ENCODE data around the gene DDX17.
A peak's percentile ranks its signal among the peaks of the same experiment; 100 is the strongest.

DDX17 gene

DNA sequence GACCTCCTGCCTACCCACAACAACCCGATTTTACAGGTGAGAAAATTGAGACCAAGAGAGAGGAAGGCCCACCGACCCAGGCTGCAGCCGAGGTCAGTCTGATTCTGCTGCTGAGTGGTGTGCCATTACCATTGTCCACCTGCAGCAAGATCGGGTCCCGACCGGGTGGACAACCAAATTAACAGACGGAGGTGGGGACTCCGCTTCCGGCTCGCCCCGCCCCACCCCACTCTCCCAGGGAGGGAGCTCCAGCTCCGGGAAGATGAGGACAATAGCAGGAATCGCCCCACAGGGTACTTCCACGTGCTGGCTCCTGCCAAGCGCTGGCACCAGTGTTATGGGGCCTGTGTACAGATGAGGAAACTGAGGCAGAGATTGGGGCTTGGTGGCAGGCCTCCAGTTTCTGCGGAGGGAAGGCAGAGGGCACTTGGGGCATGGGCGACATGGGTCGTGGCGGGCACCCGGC, 38.6 kb downstream of the DDX17 start:
- no peak for DNase-seq (ENCODE audit: low spot score)

DNA sequence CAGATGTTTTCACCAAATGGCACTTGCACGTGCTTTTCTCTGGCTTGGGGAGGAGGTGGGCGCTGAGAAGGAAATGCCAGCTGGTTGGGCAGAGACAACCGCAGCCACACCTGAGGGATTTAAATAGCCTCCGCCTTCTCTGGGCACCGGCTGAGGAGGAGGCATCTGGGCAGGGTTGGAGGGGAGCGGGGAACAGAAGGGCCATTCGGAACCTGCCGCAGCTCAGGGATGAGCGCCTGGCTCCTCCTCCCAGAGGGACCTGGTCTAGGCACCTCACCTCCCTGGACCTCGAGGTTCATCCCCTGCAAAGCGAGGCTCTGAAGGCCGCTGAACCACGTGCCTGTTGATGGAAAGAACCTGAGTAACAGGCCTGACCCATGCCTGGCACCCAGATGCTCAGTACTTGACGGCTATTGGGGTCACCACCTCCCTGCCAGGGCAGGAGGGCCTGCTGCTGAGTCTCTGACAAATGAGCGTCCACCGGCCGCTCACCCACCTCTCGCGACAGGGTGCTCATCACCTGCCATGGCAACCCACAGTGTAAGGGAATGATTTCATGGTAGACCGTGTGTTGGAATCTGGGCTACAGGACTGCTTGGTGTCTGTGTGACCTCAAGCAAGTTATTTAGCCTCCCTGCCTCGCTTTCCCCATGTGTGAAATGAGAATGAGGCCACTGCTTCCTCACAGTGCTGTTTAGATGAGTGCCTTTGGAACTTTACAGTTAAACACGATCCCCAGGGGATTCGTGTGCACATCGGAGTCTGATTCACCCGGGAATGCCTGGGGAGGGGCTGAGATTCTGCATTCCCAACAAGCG, 40.2 kb downstream of the DDX17 start:
- DNase-seq (ENCODE audit: low spot score): no peak

DNA sequence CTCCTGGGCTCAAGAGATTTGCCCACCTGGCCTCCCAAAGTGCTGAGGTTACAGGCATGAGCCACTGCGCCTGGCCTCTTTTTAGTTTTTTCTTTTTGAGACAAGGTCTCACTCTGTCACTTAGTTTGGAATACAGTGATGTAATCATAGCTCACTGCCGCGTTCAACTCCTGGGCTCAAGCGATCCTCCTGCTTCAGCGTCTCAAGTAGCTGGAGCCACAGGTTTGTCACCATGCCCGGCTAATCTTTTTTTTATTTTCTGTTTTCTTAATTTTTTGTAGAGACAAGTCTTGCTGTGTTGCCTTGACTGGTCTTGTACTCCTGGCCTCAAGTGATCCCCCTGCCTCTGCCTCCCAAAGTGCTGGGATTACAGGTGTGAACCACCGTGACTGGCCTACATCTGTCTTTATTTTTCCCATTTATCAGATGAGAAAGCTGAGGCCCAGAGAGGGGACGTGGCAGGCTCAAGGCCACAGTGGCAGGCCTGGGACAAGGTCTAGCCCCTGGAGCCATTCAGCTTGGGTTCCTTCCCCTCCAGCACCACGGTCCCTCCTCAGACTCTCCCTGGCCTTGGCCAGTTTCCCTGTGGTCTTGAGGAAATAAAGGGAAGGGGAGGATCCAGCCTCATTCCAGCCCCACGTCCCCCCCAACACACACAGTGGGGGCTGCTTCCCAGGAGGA, 41.0 kb downstream of the DDX17 start:
- no peak for DNase-seq (ENCODE audit: low spot score)

DNA sequence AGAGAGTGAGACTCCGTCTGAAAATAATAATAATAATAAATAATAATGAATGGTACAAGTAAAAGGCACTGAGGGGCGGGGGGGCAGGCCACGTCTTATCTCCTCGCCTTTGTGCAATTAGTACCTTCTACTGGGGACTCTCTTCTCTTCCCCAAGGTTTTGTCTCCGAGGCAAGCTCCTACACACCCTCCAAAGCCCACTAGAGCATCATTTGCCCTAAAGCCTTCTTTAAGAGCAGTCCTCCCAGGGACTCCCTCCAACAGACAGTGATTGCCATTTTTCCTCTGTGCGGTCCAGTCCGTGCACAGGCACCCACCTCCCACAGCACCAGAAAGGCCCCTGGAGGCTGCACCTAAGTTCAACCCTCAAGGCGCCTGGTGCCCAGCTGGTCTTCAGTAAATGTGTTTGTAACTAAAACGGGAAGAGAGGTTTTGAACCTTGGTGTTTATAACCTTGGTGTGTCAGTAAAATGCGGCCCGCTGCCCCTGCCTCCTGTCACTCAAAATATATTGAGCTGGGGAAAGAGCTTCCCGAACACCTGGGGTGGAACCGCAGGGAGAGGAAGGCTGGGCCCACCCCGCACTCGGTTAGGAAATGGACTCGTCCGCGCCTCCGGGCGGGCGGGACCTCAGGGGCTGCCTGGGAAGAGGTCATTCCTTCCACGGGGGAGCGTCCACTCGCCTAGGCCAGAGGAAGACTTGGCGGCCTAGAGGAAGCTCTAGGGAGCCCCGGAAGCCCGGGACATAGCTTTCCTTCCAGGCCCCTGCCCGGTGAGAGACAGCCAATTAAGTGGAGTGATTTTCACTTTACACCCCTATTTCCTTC, 42.9 kb downstream of the DDX17 start:
- peak; percentile 61 for DNase-seq (ENCODE audit: low spot score)

DNA sequence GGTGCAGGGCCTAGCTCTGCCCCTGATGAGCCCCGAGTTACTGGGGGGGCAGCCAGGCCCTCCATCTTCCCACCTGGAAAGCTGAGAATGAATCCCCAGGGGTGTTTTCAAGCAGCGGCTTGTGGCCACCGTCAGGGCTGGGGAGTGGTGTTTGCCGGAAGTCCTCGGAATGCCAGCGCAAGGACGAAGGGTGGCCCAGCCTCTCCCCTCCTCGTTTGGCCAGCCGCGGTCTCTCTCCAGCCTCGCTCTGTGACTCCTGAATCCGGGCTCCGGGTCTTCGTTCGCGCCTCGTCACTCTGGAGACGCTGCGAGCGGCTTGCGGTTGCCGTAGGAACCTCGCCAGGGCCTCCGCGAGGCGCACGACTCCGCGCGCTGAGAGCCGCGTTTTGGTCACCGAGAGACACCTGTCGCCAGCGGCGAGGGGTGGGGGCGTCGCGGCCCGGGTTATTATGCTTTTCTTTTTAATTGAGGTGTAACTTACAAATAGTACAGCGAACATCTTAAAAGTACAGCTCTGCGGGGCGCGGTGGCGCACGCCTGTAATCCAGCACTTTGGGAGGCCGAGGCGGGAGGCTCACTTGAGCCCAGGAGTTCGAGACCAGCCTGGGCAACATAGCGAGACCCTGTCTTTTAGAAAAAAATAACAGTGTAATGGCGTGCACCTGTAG, 44.6 kb downstream of the DDX17 start:
- peak; percentile 86 for DNase-seq (ENCODE audit: low spot score)

DNA sequence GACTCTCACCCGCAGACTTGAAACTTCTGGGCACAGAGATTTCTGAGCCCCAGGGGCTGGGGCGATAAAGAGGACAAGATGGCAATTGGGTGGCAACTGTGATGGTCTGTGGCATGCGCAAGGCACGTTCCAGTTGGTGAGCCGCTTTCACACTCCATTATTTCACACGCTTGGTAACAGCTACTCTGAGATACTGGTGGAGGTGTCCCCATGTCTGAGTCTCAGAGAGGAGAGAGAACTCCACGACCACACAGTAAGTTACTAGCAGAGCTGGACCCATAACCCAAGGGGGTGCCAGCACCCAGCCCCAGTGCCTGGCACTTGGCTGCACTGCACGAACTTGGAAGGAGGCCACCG, 45.1 kb downstream of the DDX17 start:
- DNase-seq (ENCODE audit: low spot score): no peak

DNA sequence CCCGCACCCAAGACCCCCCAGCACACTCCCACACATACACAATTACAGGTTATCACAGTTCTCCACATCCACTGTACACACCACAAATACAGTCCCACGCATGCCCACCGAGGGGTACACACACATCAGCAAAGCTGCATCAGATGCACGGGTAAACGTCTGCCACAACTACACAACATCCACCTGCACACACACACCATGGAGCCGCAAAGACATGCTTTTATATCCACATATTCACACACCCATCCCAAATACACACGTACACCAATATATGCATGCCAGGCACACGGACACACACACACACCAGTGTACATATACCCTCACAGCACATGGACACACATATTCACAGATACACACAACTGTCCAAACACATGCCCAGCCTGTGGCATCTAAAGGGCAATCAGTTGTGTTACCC, 45.7 kb downstream of the DDX17 start:
- no peak for DNase-seq (ENCODE audit: low spot score)

DNA sequence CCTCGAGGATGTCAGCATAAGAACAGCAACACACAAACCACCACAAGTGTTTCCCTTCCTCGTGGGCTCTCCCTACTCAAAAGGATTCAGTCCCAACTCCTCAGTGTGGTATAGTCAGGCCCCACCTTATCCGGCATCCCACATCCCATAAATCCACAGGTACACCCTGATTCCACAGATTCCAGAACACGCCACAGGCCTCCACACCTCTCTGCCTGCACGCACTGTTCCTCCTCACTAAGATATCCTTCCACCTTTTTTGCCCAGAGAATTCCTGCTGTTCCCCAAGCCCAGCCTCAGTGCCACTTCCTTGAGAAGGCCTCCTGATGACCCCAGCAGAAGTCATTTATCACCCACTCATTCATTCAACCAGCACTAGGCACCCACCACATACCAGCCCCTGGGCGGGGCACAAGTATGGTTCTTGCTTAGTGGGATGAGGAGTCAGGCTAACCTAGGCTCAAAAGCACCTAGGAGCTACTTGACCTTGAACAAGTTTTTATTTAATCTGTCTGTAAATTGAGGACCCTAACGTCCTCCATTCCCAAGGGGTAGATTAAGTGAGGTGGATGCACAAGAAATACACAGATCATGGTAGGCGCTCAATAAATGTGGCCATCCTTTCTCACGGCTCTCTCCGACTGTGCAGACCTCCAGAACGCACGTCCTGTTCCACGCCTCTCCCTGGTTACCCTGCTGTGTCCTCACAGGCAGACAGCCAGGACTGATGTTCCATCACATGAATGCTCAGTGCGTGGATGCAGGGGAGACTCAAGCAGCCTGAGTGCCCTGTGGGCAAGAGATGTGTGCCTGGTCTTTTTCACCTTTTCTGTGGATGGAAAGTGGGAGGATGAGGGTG, 49.0 kb downstream of the DDX17 start:
- DNase-seq (ENCODE audit: low spot score): no peak

DNA sequence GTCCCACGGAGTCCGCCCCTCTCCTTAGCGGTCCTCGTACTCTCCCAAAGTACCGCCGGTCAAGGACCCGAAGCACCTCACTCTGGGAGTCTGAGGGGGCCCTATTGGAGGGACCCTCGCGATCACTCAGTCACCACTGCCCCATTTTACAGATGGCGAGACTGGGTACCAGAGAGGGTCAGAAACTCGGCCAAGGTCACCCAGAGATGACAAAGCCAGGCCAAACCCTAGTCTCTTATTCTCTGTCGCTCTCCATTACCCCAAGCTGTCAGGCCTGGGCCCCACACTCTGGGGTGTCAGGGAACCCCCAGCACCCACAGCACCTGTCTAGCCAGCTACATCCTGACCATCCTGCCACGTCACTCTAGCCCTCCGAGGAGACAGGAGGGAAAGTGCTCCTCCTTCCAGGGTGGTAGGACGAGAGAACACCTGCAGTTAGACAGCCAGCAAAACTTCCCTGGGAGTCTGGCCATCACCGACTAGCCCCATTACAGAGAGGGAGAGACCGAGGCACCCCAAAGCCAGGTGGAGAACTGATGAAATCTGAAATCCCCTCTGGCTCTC, 49.8 kb downstream of the DDX17 start:
- no peak for DNase-seq (ENCODE audit: low spot score)

DNA sequence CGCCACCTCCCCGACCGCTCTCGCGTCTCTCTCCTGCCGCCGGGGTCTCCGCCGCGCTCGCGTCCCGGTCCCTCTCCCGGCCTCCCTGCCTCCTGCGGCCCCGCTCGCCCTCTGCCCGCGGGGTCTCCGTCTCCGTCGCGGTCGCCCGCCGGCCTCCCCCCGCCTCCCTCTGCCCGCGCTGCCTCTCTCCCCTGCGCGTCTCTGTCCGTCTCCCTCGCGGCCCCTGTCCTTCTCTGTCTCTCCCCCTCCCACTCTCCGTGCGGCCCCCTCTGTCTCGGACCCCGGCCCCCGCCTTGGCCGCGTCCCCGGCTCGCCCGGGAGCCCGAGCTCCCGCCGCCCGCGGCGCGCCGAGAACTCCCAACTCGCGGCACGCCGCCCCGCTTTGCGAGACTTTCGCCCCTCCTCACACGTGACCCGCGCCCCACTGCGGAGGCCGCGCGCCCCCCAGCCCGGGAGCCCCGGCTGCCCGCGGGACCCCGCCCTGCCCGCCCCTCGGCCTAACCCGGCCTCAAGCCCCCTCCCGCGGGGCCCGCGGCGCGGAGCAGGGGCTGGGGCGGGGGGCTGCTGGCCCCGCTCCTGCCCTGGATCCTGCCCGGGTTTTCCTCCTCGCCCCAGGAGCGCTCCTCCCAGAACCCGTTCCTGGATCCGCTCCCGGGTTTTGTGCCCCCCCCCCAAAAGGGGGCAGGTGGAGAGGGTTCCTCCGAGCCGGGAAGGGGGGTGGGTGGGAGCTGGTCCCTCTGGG, 50.4 kb downstream of the DDX17 start:
- peak; percentile 62 for DNase-seq (ENCODE audit: low spot score)

DNA sequence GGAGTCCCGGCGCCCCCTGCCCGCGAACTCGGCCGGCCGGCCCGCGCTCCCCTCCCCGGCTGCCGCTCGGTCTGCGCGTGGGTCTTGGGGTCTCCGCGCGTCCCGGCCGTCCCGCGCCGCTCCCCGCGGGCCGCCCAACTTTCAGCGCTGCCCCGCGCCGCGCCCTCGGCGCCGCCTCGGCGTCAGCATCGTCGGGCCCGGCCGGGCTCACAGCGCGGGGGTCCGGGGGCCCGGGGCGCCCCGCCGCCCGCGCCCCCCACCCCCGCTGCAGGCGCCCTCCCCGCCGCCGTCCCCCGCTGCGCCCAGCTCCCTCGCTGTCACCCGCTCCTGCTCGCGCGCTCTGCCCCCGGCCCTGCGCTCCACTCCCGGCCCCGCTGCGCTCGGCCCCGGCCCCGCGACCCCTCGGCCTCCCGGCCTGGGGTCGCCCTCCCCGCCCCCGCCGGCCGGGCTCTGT, 51.0 kb downstream of the DDX17 start, which contains the start of gene KCNJ4:
KCNJ4 (minus strand) TSS at position 124 of the 454 bp plus-strand sequence. CDS start 27,067 bp downstream, outside the sequence.
- no peak for DNase-seq (ENCODE audit: low spot score)

DNA sequence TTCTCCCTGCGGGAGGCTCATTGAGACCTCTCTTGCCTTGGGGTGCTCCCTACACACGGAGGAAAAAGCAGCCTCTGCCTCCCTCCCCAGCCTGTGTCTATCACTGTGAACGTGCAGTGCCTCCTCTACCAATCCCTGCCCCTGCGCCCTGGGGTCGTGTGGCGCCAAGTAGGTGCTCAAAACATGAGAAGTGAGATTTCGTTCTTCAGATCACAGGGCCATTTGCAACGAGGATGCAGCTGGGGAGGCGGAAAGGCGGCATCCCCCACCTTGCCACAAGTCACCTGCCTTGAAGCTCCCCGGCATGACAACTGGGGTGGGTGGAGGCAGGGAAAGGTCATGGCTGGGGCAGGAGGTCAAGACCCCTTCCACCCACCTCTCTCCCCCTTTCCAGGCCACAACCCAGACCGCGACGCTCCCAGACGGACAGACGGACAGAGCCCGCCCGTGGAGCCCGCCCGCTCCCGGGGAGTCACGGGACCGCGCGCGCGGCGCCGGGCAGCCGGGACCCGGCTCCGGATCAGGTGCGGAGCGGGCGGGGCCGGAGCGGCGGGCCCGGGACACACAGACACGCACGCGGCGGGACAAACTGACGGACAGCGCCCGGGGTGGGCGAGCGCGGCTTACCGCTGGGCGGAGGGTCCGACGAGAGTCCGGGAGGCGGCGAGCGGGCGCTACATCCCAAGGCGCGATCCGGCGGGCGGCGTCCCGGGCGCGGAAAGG, 51.6 kb downstream of the DDX17 start:
- DNase-seq (ENCODE audit: low spot score): no peak

DNA sequence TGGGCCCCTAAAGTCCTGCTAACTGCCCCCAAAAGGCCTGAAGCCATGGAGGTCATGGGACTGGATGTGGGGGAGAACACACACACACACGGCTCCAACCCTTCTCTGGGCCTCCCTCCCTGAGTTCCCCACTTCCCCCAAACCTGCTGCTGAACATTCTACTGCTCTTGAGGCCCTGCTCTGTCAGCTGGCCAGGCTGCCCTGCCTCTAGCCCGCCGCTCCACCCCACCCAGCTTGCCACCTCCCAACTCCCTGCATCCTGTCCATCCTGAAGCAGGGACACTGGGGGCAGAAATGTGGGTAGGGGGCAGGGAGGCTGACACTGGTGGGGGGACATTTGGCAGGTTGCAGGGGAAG, 52.1 kb downstream of the DDX17 start:
- DNase-seq (ENCODE audit: low spot score): no peak

DNA sequence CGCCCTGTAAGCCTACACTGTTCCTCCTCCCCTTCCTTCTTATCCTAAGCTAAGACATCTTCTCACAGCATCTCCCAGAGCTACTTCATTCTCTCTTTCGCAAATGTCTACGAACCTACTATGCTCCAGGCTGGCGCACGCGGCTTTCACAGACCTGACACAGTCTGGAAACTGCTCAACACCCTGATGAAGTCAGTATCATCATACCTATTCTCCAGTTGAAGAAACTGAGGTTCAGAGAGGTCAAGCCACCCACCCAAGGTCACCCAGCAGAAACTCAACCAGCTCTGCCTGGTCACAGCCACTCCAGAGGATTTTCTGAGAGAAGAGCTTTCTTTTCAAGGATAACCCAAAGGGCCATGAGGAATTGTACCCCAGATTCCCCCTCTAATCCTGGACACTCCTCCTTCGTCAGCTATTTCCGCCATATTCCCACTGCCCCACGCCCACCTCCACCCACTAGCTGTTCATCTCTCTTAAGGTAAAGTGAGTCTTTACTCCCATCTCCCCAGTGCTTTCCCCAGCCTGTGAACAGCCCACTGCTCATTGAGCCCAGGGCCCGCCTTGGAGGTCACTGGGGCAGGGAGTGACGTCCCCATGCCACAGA, 52.9 kb downstream of the DDX17 start:
- no peak for DNase-seq (ENCODE audit: low spot score)

DNA sequence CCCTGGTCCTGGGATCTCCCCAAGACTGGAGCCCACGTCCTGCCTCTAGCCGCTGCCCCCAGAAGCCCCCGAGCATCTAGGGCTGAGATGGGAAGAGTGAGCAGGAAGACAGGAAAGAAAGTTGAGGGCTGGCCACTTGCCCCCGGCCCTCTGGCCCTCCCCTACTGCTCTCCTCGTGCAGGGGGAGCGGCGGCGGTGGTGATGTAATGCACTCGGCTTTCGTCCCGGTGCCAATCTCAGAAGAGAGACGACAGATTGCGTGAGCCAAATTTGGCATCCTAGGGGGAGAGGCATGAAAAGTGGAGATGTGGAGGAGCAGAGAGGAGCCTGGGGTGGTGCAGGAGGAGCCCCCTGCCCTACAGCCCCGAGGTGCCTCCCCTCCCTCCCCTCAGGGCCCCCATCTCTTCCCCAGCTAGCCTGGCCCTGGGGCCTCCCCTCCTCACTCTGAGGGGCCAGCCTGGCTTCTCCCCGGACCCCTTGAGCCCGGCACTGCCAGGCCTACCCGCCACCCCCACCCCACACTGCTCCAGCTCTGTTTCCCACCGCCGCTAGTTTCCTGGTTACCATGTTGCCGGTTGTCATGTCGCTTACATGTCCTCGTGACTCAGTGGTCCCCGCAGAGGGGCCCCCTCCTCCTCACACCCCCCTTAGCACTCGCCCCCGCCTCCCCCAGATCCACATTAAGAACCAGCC, 53.6 kb downstream of the DDX17 start:
- no peak for DNase-seq (ENCODE audit: low spot score)

DNA sequence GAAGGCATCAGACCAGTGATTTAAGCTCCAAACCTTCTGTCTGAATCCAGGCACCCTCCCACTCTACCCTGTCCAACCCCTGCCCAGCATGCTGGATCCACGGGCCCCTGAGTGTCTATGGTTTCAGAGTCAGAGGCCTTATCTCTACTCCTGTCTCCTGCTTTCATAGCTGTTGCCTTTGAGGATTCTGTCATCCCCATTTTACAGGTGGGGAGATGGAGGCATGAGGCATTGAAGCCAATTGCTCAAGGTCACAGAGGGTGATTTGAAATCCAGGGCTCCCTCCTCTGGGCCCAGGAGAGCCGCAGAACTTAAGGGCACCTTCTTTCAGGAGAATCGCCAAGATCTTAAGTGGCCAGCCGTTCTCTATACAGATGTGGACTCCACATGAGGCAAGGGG, 54.2 kb downstream of the DDX17 start:
- DNase-seq (ENCODE audit: low spot score): no peak

DNA sequence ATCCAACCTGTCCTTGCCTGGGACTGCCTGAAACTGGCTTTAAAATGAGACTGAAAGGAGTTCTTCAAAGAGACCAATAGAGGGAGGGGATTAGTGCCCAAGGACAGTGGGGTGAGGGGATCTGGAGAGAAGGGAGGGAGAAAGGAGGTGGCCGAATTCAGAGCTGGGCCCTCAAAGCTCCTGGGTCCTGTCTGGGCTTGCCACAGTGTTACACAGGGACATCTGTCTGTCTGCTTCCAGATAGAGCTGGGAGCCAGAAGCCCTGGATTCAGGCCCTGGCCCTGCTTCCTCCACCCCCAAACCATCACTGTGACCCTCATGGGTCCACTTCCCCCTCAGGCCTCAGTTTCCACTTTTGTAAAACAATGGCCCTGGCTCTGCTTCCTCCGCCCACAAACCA, 54.7 kb downstream of the DDX17 start:
- no peak for DNase-seq (ENCODE audit: low spot score)
